ENCODE data around the gene GPANK1.
A peak's percentile ranks its signal among the peaks of the same experiment; 100 is the strongest.

The GPANK1 gene

GRCh38 chr6:31700740-31701401 is 36.1 kb upstream of the GPANK1 start:
- Mint-ChIP-seq H3K27me3 (no peaks in the 10 kb centered on the region), H3K4me3 (peak overlapping the region; percentile 27 to 38), H3K9me3 (no peaks in the 10 kb centered on the region), H3K4me1 (peaks cover 33% of the 10 kb centered on the region), H3K27ac (no peak overlapping the region)
- no peak for DNase-seq
- ATAC-seq = no peak

GRCh38 chr6:31697555-31697954 is 32.8 kb upstream of the GPANK1 start:
- Mint-ChIP-seq H3K9me3 (no peaks in the 10 kb centered on the region), H3K4me1 (peaks cover 25% of the 10 kb centered on the region), H3K4me3 (no peak overlapping the region), H3K27ac (peak overlapping the region in 1 of 2 donors; percentile 36), H3K27me3 (no peaks in the 10 kb centered on the region)
- DNase-seq (no peak), ATAC-seq (no peak)

- Mint-ChIP-seq H3K9me3 (no peaks in the 10 kb centered on the region), H3K4me3 (no peak overlapping the region), H3K27ac (no peak overlapping the region), H3K4me1 (peaks cover 22% of the 10 kb centered on the region), H3K27me3 (no peaks in the 10 kb centered on the region)
- DNase-seq (no peak), ATAC-seq (no peak)
These were observed 28.7 kb upstream of the GPANK1 start for GRCh38 chr6:31693535-31693934.

GRCh38 chr6:31692886-31693285 is 28.1 kb upstream of the GPANK1 start:
- no peaks in the 10 kb centered on the region for H3K9me3 Mint-ChIP-seq
- no peak for ATAC-seq
- no peak overlapping the region for H3K4me3 Mint-ChIP-seq
- H3K27ac Mint-ChIP-seq = no peak overlapping the region
- no peaks in the 10 kb centered on the region for H3K27me3 Mint-ChIP-seq
- no peak for DNase-seq
- peaks cover 20% of the 10 kb centered on the region for H3K4me1 Mint-ChIP-seq

- Mint-ChIP-seq H3K4me3 (no peak overlapping the region), H3K4me1 (peaks cover 15% of the 10 kb centered on the region), H3K27me3 (no peaks in the 10 kb centered on the region), H3K9me3 (no peaks in the 10 kb centered on the region), H3K27ac (no peak overlapping the region)
- no peak for DNase-seq
- no peak for ATAC-seq
These were observed 27.6 kb upstream of the GPANK1 start for GRCh38 chr6:31692353-31692752.

GRCh38 chr6:31691564-31692108 is 26.8 kb upstream of the GPANK1 start:
- H3K27me3 Mint-ChIP-seq = no peaks in the 10 kb centered on the region
- peak overlapping the region; percentile 21 to 63 for H3K27ac Mint-ChIP-seq
- DNase-seq (no peak), ATAC-seq (no peak)
- H3K4me1 Mint-ChIP-seq = peaks cover 13% of the 10 kb centered on the region
- H3K9me3 Mint-ChIP-seq = no peaks in the 10 kb centered on the region
- H3K4me3 Mint-ChIP-seq = no peak overlapping the region

- no peak overlapping the region for H3K27ac Mint-ChIP-seq
- no peak for DNase-seq
- no peaks in the 10 kb centered on the region for H3K9me3 Mint-ChIP-seq
- no peaks in the 10 kb centered on the region for H3K27me3 Mint-ChIP-seq
- ATAC-seq = no peak
- H3K4me1 Mint-ChIP-seq = peaks cover 13% of the 10 kb centered on the region
- no peak overlapping the region for H3K4me3 Mint-ChIP-seq
These were observed 26.3 kb upstream of the GPANK1 start for GRCh38 chr6:31691078-31691463.

GRCh38 chr6:31690231-31691077 is 25.7 kb upstream of the GPANK1 start:
- Mint-ChIP-seq H3K4me3 (no peak overlapping the region), H3K4me1 (peaks cover 13% of the 10 kb centered on the region), H3K27me3 (no peaks in the 10 kb centered on the region), H3K9me3 (no peaks in the 10 kb centered on the region), H3K27ac (peak overlapping the region; percentile 57 to 59)
- DNase-seq (no peak), ATAC-seq (no peak)

GRCh38 chr6:31689249-31690110 is 24.7 kb upstream of the GPANK1 start:
- Mint-ChIP-seq H3K4me1 (peaks cover 13% of the 10 kb centered on the region), H3K9me3 (no peaks in the 10 kb centered on the region), H3K27me3 (no peaks in the 10 kb centered on the region), H3K4me3 (no peak overlapping the region), H3K27ac (peak overlapping the region in 1 of 2 donors; percentile 28)
- peak; percentile 62 for ATAC-seq
- no peak for DNase-seq

GRCh38 chr6:31687860-31688693 is 23.3 kb upstream of the GPANK1 start:
- no peak overlapping the region for H3K4me3 Mint-ChIP-seq
- H3K27ac Mint-ChIP-seq = peak overlapping the region in 1 of 2 donors; percentile 24
- no peak for ATAC-seq
- peaks cover 13% of the 10 kb centered on the region for H3K4me1 Mint-ChIP-seq
- H3K27me3 Mint-ChIP-seq = no peaks in the 10 kb centered on the region
- DNase-seq = no peak
- no peaks in the 10 kb centered on the region for H3K9me3 Mint-ChIP-seq

- ATAC-seq = no peak
- no peaks in the 10 kb centered on the region for H3K9me3 Mint-ChIP-seq
- no peak overlapping the region for H3K27ac Mint-ChIP-seq
- no peaks in the 10 kb centered on the region for H3K27me3 Mint-ChIP-seq
- no peak for DNase-seq
- no peak overlapping the region for H3K4me3 Mint-ChIP-seq
- H3K4me1 Mint-ChIP-seq = peaks cover 13% of the 10 kb centered on the region
These were observed 22.5 kb upstream of the GPANK1 start for GRCh38 chr6:31687321-31687720.

- no peak for ATAC-seq
- DNase-seq = no peak
- Mint-ChIP-seq H3K27me3 (no peaks in the 10 kb centered on the region), H3K4me3 (no peak overlapping the region), H3K27ac (peak overlapping the region in 1 of 2 donors; percentile 59), H3K4me1 (peaks cover 16% of the 10 kb centered on the region), H3K9me3 (no peaks in the 10 kb centered on the region)
These were observed 21.7 kb upstream of the GPANK1 start for GRCh38 chr6:31686483-31686882.

GRCh38 chr6:31683591-31683990 is 18.8 kb upstream of the GPANK1 start:
- H3K27me3 Mint-ChIP-seq = no peaks in the 10 kb centered on the region
- H3K4me3 Mint-ChIP-seq = no peak overlapping the region
- DNase-seq (no peak), ATAC-seq (no peak)
- H3K4me1 Mint-ChIP-seq = peaks cover 20% of the 10 kb centered on the region
- no peaks in the 10 kb centered on the region for H3K9me3 Mint-ChIP-seq
- no peak overlapping the region for H3K27ac Mint-ChIP-seq

- H3K9me3 Mint-ChIP-seq = no peaks in the 10 kb centered on the region
- DNase-seq = peak; percentile 50 to 58
- peak overlapping the region; percentile 80 to 85 for H3K4me3 Mint-ChIP-seq
- H3K4me1 Mint-ChIP-seq = peaks cover 20% of the 10 kb centered on the region
- peak overlapping the region; percentile 86 to 90 for H3K27ac Mint-ChIP-seq
- no peaks in the 10 kb centered on the region for H3K27me3 Mint-ChIP-seq
- peak; percentile 75 for ATAC-seq
These were observed 16.4 kb upstream of the GPANK1 start for GRCh38 chr6:31681135-31681671.

Measured in stimulated activated naive CD8-positive, alpha-beta T cell treated with anti-CD3 and anti-CD28 coated beads, Interleukin-15, amount 100 ng/mL, for 72 hours (primary cell).